H9 (cell line): ENCODE data around the gene OR51E1. TPM values are rescaled to one million over a fixed set of nuclear protein-coding genes. Genes with fewer than 3 reads are reported as not detected.

Experiments
- DNase-seq: peaks from one replicate; pipeline ENCODE4 v3.0.0-alpha.2; 2017
- H2AFZ ChIP-seq: one replicate; pipeline ENCODE4 v1.6.1; 2013; ENCODE audit warnings: mild to moderate bottlenecking, low read length, control low read depth, moderate library complexity
- H2AK5ac ChIP-seq: 2 replicates; pipeline ENCODE4 v1.6.1; 2013; ENCODE audit warnings: low read length, control low read depth, mixed read lengths; ENCODE audit not compliant: insufficient read length
- H2BK120ac ChIP-seq: one replicate; pipeline ENCODE4 v1.6.1; 2013; ENCODE audit warnings: low read depth, mild to moderate bottlenecking, low read length, control low read depth, inconsistent platforms; ENCODE audit not compliant: poor library complexity, severe bottlenecking
- H2BK12ac ChIP-seq: 2 replicates; pipeline ENCODE4 v1.6.1; 2013; ENCODE audit warnings: low read length, control low read depth, mixed read lengths, low read depth; ENCODE audit not compliant: insufficient read length
- H2BK15ac ChIP-seq: 2 replicates; pipeline ENCODE4 v1.6.1; 2013; ENCODE audit warnings: low read depth, low read length, control low read depth
- H2BK20ac ChIP-seq: one replicate; pipeline ENCODE4 v1.6.1; 2013; ENCODE audit warnings: low read depth, mild to moderate bottlenecking, low read length, control low read depth, inconsistent platforms; ENCODE audit not compliant: poor library complexity, severe bottlenecking
- H2BK5ac ChIP-seq: 2 replicates; pipeline ENCODE4 v1.6.1; 2013; ENCODE audit warnings: low read length, control low read depth, mixed read lengths; ENCODE audit not compliant: insufficient read length
- H3K14ac ChIP-seq: 2 replicates; pipeline ENCODE4 v1.6.1; 2013; ENCODE audit warnings: low read length, control low read depth; ENCODE audit not compliant: insufficient read depth
- H3K18ac ChIP-seq: 2 replicates; pipeline ENCODE4 v1.6.1; 2013; ENCODE audit warnings: low read depth, mild to moderate bottlenecking, mixed read lengths, low read length, control low read depth; ENCODE audit not compliant: insufficient read length
- H3K23ac ChIP-seq: 2 replicates; pipeline ENCODE4 v1.6.1; 2013; ENCODE audit warnings: low read length, control low read depth, mixed read lengths, low read depth; ENCODE audit not compliant: insufficient read length
- H3K23me2 ChIP-seq: 2 replicates; pipeline ENCODE4 v1.6.1; 2013; ENCODE audit warnings: low read depth, mild to moderate bottlenecking, mixed read lengths, low read length, control low read depth; ENCODE audit not compliant: insufficient read length, poor library complexity, severe bottlenecking
- H3K27ac ChIP-seq: 2 replicates; pipeline ENCODE4 v1.5.1; 2013; ENCODE audit warnings: low read length, control low read depth, mixed read lengths, low read depth; ENCODE audit not compliant: insufficient read length
- H3K27me3 ChIP-seq: 2 replicates; pipeline ENCODE4 v1.6.1; 2013; ENCODE audit warnings: low read length, control low read depth, inconsistent platforms; ENCODE audit not compliant: insufficient read depth
- H3K4ac ChIP-seq: 2 replicates; pipeline ENCODE4 v1.6.1; 2013; ENCODE audit warnings: low read depth, mild to moderate bottlenecking, control low read depth, inconsistent platforms, low read length, moderate library complexity
- H3K4me1 ChIP-seq: 2 replicates; pipeline ENCODE4 v1.6.1; 2013; ENCODE audit warnings: low read length, control low read depth, inconsistent platforms; ENCODE audit not compliant: insufficient read depth
- H3K4me2 ChIP-seq: 2 replicates; pipeline ENCODE4 v1.6.1; 2013; ENCODE audit warnings: low read length, control low read depth, mixed read lengths; ENCODE audit not compliant: insufficient read length, insufficient read depth
- H3K56ac ChIP-seq: 2 replicates; pipeline ENCODE4 v1.6.1; 2013; ENCODE audit warnings: low read depth, mild to moderate bottlenecking, mixed read lengths, low read length, control low read depth; ENCODE audit not compliant: insufficient read length
- H3K79me1 ChIP-seq: 2 replicates; pipeline ENCODE4 v1.6.1; 2013; ENCODE audit warnings: low read depth, mild to moderate bottlenecking, moderate library complexity, low read length, control low read depth, inconsistent platforms; ENCODE audit not compliant: insufficient read depth, poor library complexity, severe bottlenecking
- H3K79me2 ChIP-seq: 2 replicates; pipeline ENCODE4 v1.6.1; 2013; ENCODE audit warnings: low read length, control low read depth, inconsistent platforms; ENCODE audit not compliant: insufficient read depth
- H3K9ac ChIP-seq: 2 replicates; pipeline ENCODE4 v1.6.1; 2013; ENCODE audit warnings: low read length, control low read depth, mixed read lengths; ENCODE audit not compliant: insufficient read length; ENCODE audit errors: extremely low read depth
- H3K9me3 ChIP-seq: one replicate; pipeline ENCODE4 v1.6.1; 2013; ENCODE audit warnings: low read depth, low read length, inconsistent platforms; ENCODE audit not compliant: control insufficient read depth
- H3T11ph ChIP-seq: one replicate; pipeline ENCODE4 v1.6.1; 2013; ENCODE audit warnings: mild to moderate bottlenecking, low read length, control low read depth, inconsistent platforms
- H4K20me1 ChIP-seq: one replicate; pipeline ENCODE4 v1.6.1; 2013; ENCODE audit not compliant: control insufficient read depth, insufficient read length, insufficient read depth
- H4K5ac ChIP-seq: 2 replicates; pipeline ENCODE4 v1.6.1; 2013; ENCODE audit warnings: low read depth, mild to moderate bottlenecking, mixed read lengths, low read length, control low read depth; ENCODE audit not compliant: insufficient read length
- H4K8ac ChIP-seq: replicated peaks from 2 replicates; pipeline ENCODE4 v1.6.1; 2013; ENCODE audit warnings: low read length, control low read depth, mixed read lengths, low read depth; ENCODE audit not compliant: insufficient read length
- H4K91ac ChIP-seq: 2 replicates; pipeline ENCODE4 v1.6.1; 2013; ENCODE audit warnings: low read depth, mild to moderate bottlenecking, moderate library complexity, mixed read lengths, low read length, control low read depth; ENCODE audit not compliant: insufficient read length
- H3K27ac Mint-ChIP-seq, 3 experiments: 2 replicates in 2 of 3; 3 replicates in 1 of 3; pipeline ENCODE4 v1.8.0; 2020 to 2021; ENCODE audit warnings: mixed read lengths in 3 of 3, mild to moderate bottlenecking in 1 of 3, moderate library complexity in 1 of 3
- H3K27me3 Mint-ChIP-seq: 2 replicates; pipeline ENCODE4 v1.8.0; 2021; ENCODE audit warnings: low read depth, mild to moderate bottlenecking, moderate library complexity, mixed read lengths
- H3K36me3 Mint-ChIP-seq, 3 experiments: 2 replicates in 2 of 3; 3 replicates in 1 of 3; pipeline ENCODE4 v1.8.0; 2020 to 2021; ENCODE audit warnings: low read depth in 3 of 3, mixed read lengths in 3 of 3; ENCODE audit not compliant: insufficient read depth in 1 of 3
- H3K4me1 Mint-ChIP-seq, 2 experiments: 2 replicates each; pipeline ENCODE4 v1.8.0; 2020; ENCODE audit warnings: mixed read lengths in 2 of 2
- H3K4me3 Mint-ChIP-seq, 2 experiments: 2 replicates in 1 of 2; 3 replicates in 1 of 2; pipeline ENCODE4 v1.8.0; 2020 to 2021; ENCODE audit warnings: mild to moderate bottlenecking in 2 of 2, mixed read lengths in 2 of 2, moderate library complexity in 1 of 2
- H3K9me3 Mint-ChIP-seq, 2 experiments: 2 replicates in 1 of 2; 3 replicates in 1 of 2; pipeline ENCODE4 v1.8.0; 2020; ENCODE audit warnings: mild to moderate bottlenecking in 2 of 2, mixed read lengths in 2 of 2, moderate library complexity in 1 of 2
- WGBS: extraction: QIAGEN DNeasy Blood & Tissue Kit; methylation state at CpG from one replicate; pipeline ENCODE4 v1.1.7; 2013; ENCODE audit warnings: missing lambda C conversion rate, low lambda C conversion rate, mixed read lengths; ENCODE audit not compliant: insufficient read length; ENCODE audit errors: extremely low coverage; 5-methylcytosine and 5-hydroxymethylcytosine counted together
- total RNA-seq: library from RNA; stranded (reverse); gene quantifications from 2 replicates; pipeline ENCODE4 v1.2.1, GENCODE V29; 2021
- TF ChIP-seq, protein P1 (sequence below): fragments of 200-600 bp; sonication (generic); conservative IDR thresholded peaks from 3 replicates; pipeline ENCODE4 v1.8.0; 2021; ENCODE audit warnings: antibody characterized with exemption, mild to moderate bottlenecking

OR51E1 gene
- total RNA-seq, 1 experiment from 2014 or later = not detected

DNA sequence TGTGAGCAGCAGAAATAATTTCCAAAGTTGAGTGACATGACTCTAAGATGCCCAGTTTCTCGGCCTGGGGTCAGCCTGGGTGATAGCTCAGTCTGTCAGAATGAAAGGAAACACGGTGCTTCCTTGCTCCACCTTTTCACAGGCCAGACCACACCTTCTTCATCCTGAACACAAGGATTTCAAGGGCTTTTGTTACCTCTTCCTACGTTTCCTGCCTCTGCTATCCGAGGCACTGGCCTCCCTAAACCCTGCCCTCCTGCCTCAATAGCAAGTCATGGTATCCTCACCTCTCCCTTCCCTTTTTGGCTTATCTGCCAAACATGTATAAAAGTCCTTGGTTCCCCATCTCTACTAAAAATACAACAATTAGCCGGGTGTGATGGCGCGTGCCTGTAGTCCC lies 1.7 kb upstream of the OR51E1 start:
- Mint-ChIP-seq H3K4me3 (no peak overlapping the region), H3K9me3 (no peaks in the 10 kb centered on the region), H3K36me3 (no peaks in the 10 kb centered on the region), H3K27me3 (peaks cover 1% of the 10 kb centered on the region), H3K27ac (no peak overlapping the region), H3K4me1 (peaks cover 3 to 11% of the 10 kb centered on the region in 2 experiments; a peak in 3 of 4 replicates)
- Histone ChIP-seq H2AK5ac (no peak overlapping the region), H3K4me2 (no peak overlapping the region), H4K20me1 (no peaks in the 10 kb centered on the region), H3K18ac (no peak overlapping the region), H3T11ph (no peak overlapping the region), H2AFZ (no peak overlapping the region), H3K27ac (no peak overlapping the region), H2BK120ac (no peak overlapping the region), H3K27me3 (no peaks in the 10 kb centered on the region), H4K5ac (no peak overlapping the region), H2BK20ac (no peak overlapping the region), H3K4ac (no peak overlapping the region), H3K23ac (no peak overlapping the region), H4K91ac (no peak overlapping the region), H3K79me2 (no peaks in the 10 kb centered on the region), H3K14ac (no peak overlapping the region), H3K9ac (no peak overlapping the region), H2BK12ac (no peak overlapping the region), H3K9me3 (no peaks in the 10 kb centered on the region), H2BK15ac (no peak overlapping the region), H4K8ac (no peak overlapping the region), H3K56ac (no peak overlapping the region), H3K23me2 (no peaks in the 10 kb centered on the region), H2BK5ac (no peak overlapping the region), H3K79me1 (no peaks in the 10 kb centered on the region), H3K4me1 (no peaks in the 10 kb centered on the region)
- no CpG with 5 or more reads among the region's 7 CpGs for WGBS
- TF ChIP-seq, protein P1, sequence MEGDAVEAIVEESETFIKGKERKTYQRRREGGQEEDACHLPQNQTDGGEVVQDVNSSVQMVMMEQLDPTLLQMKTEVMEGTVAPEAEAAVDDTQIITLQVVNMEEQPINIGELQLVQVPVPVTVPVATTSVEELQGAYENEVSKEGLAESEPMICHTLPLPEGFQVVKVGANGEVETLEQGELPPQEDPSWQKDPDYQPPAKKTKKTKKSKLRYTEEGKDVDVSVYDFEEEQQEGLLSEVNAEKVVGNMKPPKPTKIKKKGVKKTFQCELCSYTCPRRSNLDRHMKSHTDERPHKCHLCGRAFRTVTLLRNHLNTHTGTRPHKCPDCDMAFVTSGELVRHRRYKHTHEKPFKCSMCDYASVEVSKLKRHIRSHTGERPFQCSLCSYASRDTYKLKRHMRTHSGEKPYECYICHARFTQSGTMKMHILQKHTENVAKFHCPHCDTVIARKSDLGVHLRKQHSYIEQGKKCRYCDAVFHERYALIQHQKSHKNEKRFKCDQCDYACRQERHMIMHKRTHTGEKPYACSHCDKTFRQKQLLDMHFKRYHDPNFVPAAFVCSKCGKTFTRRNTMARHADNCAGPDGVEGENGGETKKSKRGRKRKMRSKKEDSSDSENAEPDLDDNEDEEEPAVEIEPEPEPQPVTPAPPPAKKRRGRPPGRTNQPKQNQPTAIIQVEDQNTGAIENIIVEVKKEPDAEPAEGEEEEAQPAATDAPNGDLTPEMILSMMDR = no peak
- DNase-seq = no peak
